MG63 (cell line): ENCODE measurements around the gene AUH. TPM values are rescaled to one million over a fixed set of nuclear protein-coding genes. Genes with fewer than 3 reads are reported as not detected.
A peak's percentile ranks its signal among the peaks of the same experiment; 100 is the strongest.

Experiments used
- DNase-seq: peaks from one replicate; pipeline ENCODE4 v3.0.0-alpha.2; 2020
- H3K27me3 ChIP-seq: fragments of 250-450 bp; sonication (Bioruptor Pico); 2 replicates; pipeline ENCODE4 v1.5.1; 2020; ENCODE audit warnings: mild to moderate bottlenecking, moderate library complexity
- H3K36me3 ChIP-seq: fragments of 250-450 bp; sonication (Bioruptor Pico); 2 replicates; pipeline ENCODE4 v1.5.1; 2020; ENCODE audit warnings: mild to moderate bottlenecking, moderate library complexity
- H3K4me3 ChIP-seq: fragments of 250-450 bp; sonication (Bioruptor Pico); 2 replicates; pipeline ENCODE4 v1.5.1; 2020; ENCODE audit warnings: mild to moderate bottlenecking, moderate library complexity
- H3K9me3 ChIP-seq: fragments of 250-450 bp; sonication (Bioruptor Pico); 2 replicates; pipeline ENCODE4 v1.5.1; 2020; ENCODE audit warnings: mild to moderate bottlenecking, moderate library complexity
- total RNA-seq: library from RNA; depleted of rRNA; stranded (reverse); fragments of >200 nt; shearing (Covaris generic); gene quantifications from 2 replicates; pipeline ENCODE4 v1.2.3, GENCODE V29; 2014; ENCODE audit warnings: low replicate concordance

The AUH gene
- total RNA-seq, 1 experiment from 2014 or later, result 6.7 TPM

DNA sequence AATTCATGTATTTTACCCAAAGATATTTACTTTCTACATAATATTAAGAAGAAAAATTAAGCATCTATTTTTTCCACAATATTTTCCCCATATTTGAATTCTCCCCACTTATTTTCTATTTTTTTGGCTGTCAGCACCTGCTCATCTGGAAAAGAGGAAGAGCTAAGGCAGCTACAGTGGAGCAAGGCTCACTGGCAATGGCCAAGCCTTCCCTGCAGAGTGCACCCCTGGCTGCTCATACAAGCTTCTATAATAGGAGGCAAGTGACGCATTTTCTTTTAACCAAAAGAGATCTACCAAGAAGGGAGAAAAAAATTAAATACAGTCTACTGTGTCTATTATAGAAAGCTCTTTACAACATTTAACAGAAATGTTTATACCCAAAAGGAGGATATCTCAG lies 72.5 kb downstream of the AUH start:
- DNase-seq, result no peak
- H3K36me3 ChIP-seq, result peaks cover 2% of the 10 kb centered on the region
- no peak overlapping the region for H3K4me3 ChIP-seq
- no peaks in the 10 kb centered on the region for H3K27me3 ChIP-seq
- no peaks in the 10 kb centered on the region; the same call in 1 of the 2 replicates for H3K9me3 ChIP-seq

DNA sequence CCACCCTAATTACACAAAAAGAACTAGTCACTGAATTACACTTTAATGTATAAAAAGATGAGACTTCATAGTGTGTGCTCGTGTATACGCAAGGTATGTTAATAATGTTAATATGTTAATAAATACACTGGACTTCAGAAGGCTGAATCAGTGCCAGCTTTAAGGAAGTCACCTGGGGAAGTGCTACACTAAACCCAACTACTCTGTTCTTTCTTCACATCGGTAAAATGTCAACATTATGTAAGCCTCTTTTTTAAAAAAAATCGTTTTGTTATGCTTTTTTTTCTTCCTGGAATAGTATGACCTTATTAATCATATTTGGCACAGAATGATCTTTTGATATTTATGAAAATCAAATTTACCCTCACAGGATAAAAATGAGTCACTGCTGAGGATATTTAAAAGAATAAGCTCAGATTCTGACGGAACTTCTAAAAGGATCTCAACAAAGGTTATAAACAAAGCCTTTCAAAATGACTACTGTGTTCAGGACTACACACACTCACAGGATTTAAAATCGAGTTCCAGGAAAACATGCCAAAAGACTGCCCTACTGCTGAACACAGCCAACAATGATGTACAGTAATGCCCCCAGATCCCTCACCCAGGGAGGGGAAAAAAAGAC lies 75.9 kb downstream of the AUH start:
- H3K27me3 ChIP-seq, result no peaks in the 10 kb centered on the region
- no peak overlapping the region for H3K4me3 ChIP-seq
- no peaks in the 10 kb centered on the region for H3K36me3 ChIP-seq
- no peaks in the 10 kb centered on the region; the same call in 1 of the 2 replicates for H3K9me3 ChIP-seq
- DNase-seq, result peak; percentile 45

DNA sequence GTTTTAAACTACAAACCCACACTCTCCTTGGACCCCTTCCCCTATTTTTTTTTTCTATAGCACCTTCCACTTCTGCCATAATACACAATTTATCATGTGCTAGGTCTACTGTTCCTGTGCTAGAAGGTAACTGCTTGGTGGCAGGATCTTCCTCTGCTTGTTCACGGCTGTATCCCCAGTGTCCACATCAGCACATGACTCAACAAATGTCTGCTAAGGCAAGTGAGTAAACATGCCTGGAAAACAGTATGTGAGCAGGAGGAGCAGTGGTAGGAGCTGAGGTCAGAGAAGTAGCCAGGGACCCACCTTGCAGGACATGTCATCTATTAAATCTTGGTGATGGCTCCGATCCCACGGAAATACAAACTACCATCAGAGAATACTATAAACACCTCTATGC lies 79.4 kb downstream of the AUH start:
- no peak for DNase-seq
- Histone ChIP-seq H3K9me3 (no peaks in the 10 kb centered on the region; the same call in 1 of the 2 replicates), H3K27me3 (no peaks in the 10 kb centered on the region), H3K36me3 (no peaks in the 10 kb centered on the region), H3K4me3 (no peak overlapping the region)

DNA sequence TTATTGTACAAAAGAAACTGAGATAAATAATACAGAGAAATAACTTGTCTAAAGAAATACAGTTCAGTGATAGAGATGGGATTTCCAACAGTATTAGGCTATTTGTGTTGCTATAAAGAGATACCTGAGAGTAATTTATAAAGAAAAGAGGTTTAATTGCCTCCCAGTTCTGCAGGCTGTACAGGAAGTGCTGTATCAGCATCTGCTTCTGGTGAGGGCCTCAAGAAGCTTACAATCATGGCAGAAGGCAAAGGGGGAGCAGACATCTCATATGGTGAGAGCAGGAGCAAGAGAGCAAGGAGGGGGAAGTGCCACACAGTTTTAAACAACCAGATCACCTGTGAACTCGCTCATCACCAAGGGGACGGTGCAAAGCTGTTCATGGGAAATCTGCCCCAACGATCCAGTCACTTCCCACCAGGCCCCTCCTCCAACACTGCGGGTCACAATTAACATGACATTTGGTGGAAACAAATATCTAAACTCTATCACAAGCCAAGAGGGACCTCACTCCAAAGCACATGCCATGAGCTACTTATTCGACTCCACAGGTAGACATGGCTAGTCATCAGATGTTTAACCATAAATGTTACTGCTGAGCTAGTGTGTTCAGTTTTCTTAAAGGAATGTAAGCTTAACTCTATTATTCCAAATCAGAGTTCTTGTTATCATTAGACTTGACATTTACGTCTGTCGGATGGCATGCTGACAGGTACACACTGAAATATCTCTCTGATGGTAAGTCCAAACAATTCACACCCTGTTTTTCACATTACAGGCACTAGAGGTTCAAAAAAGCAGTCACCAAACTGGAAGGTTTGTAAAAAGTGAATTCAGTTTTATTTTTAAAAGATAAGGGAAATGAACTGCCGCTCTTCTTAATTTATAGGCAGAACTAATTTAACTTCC lies 82.2 kb downstream of the AUH start:
- no peaks in the 10 kb centered on the region for H3K27me3 ChIP-seq
- no peaks in the 10 kb centered on the region for H3K36me3 ChIP-seq
- H3K4me3 ChIP-seq, result no peak overlapping the region
- H3K9me3 ChIP-seq, result no peaks in the 10 kb centered on the region; the same call in 1 of the 2 replicates
- no peak for DNase-seq

DNA sequence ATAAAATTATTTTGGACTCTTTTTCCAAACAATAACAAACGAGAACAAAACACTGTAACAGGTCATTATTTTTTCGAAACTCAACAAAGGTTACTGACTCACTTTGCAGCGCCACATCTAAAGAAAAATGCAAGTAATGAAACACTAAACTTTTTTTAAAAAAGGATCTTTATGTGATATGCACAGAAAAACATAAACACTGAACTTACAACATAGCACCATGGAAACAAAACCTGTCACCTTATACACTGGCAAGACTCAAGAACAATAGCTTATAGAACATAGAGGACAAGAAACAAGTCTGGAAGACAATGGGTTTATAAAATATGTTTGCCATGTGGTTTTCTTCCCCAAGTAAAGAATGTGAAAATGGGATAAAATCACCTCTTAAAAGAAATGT lies 85.2 kb downstream of the AUH start:
- no peaks in the 10 kb centered on the region for H3K27me3 ChIP-seq
- H3K4me3 ChIP-seq, result no peak overlapping the region
- no peak for DNase-seq
- H3K36me3 ChIP-seq, result no peaks in the 10 kb centered on the region
- H3K9me3 ChIP-seq, result no peaks in the 10 kb centered on the region

DNA sequence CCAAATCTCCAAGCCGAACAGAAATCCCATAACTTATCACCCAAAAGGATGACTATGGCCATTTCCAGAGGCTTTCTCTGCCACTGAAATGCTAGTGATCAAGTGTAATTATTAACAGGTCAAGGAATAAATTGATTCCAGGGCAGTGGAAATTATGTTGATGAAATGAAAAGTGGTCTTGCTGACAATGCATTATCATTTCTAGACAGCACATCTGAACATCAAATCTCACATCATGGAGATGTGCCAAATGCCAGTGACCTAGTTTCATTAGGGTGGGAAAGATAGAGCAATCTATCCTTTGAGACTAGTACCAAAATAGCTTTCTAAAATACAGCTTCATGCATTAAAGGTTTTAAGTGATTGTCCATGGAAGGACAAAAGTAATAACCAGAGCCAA lies 86.1 kb downstream of the AUH start:
- Histone ChIP-seq H3K9me3 (no peaks in the 10 kb centered on the region), H3K4me3 (no peak overlapping the region), H3K27me3 (no peaks in the 10 kb centered on the region), H3K36me3 (no peaks in the 10 kb centered on the region)
- DNase-seq, result no peak

DNA sequence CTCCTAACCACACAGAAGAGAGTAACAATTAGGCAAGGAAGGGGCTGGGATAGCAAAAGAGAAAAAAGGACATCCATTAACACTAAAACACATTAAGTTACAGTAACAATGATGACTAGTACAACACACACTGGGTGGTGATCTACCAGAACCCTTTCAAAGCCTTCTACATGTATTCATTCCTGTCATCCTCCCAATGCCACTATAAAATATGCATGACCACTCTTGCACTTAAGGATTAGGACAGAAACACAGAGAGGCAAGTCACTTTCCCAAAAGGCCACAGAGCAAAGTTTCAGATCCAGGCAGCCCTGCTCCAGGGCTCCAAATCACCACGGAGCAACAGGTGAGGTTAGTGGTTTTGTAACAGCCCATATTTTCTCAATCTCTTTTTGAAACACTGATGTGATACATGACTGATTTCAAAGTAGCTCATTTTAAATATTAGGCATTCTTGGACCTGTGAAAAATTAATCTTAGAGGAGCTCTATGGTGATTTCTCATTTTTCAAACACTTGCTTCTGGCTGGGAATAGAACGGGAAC lies 86.7 kb downstream of the AUH start:
- no peaks in the 10 kb centered on the region for H3K9me3 ChIP-seq
- H3K4me3 ChIP-seq, result no peak overlapping the region
- no peaks in the 10 kb centered on the region for H3K36me3 ChIP-seq
- no peak for DNase-seq
- no peaks in the 10 kb centered on the region for H3K27me3 ChIP-seq

DNA sequence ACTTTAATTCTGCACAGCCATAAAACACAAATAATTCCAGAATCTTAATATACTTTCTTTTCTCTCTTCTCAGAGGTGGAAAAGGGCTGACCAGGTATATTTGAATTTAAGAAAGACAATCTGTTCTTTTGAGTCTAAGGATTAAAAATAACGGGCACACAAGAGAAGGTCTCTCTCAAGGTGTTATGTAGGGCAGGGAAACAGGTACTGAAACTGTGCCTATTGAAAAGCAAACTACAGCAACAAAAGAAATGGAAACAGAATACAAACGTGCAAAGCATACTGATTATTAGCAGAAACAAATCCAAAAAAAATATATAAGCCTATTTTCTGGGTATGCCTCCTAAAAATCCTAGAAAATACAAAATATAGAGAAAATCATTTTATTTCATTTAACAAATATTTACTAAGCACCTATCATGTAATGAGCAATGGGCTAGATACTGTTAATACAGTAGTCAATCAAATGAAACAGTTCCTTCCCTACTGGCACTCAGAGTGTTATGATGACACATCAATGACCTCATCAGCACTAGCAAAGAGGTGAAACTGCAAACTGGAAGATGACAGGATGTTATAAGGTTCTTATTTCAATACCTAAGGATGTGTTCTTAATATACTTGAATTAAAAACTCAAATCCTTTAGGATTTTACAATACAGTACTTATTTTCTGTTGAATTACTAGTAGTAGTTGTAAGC lies 87.7 kb downstream of the AUH start:
- Histone ChIP-seq H3K36me3 (no peaks in the 10 kb centered on the region), H3K27me3 (no peaks in the 10 kb centered on the region), H3K9me3 (no peaks in the 10 kb centered on the region), H3K4me3 (no peak overlapping the region)
- peak; percentile 7 for DNase-seq

DNA sequence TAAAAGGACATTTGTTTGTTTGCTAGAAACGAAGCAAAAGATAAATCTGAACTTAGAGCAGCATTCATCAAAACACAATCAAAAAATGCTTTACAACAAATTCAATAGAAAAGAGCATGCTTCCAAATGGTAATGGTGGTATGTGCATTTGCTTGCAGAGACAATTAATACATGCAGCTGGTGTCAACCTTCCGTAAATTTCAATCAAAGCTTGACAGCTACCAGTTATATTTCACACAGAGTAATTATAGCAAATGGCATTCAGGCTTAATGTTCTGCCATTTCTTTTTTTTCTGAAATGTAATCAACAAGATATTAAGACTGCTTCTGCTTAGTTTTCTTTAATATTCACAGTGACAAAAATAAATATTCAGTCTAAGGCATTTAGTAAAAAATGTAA lies 90.6 kb downstream of the AUH start:
- no peak for DNase-seq
- Histone ChIP-seq H3K27me3 (no peaks in the 10 kb centered on the region), H3K36me3 (no peaks in the 10 kb centered on the region), H3K4me3 (no peak overlapping the region), H3K9me3 (no peaks in the 10 kb centered on the region)

DNA sequence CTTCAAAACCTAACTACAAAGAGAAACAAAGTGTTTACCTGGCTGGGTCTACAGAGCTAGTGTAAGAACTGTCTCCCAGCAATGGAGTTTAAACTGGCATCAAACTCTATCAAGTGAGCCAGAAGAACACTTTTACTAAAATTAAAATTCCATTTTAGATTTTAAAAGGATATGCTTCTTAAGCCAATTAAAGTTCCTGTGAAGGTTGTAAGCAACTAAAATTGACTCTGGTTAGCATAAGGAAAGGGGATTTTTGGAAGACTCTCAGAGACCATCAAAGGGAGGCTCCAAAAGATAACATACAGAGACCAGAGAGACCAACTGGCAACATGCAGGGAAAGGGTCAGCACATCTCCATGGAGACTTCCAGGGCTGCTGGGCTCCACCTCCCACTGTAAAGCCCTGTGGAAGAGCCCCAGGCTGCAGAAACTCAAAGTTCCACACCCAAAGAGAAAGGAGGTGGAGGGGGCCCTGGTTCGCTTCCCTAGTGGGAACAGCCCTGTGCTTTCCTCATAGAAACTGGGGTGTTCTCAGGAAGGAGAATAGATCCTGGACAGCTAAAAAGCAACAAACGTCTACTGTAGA lies 91.7 kb downstream of the AUH start:
- DNase-seq, result no peak
- H3K27me3 ChIP-seq, result no peaks in the 10 kb centered on the region
- no peak overlapping the region for H3K4me3 ChIP-seq
- H3K9me3 ChIP-seq, result no peaks in the 10 kb centered on the region
- no peaks in the 10 kb centered on the region for H3K36me3 ChIP-seq

DNA sequence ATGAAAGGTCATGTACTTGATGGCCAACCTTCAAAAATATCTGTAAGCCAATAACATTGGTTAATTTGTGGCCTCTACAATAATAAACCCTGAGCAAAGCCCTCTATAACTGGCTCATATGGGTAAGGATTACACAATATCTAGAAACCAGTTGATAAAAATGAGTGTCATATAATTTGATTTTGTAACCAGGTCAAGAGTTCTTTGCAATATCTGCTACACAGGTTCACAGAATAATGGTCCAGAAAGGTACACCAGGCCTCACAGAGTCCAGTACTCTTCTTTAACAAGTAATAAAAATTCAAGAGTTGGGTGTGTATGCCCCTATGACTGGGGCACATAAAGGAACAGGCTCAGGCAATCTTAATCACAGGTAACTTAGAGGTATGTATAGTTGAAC lies 95.3 kb downstream of the AUH start:
- Histone ChIP-seq H3K36me3 (no peaks in the 10 kb centered on the region), H3K27me3 (no peaks in the 10 kb centered on the region), H3K4me3 (no peak overlapping the region), H3K9me3 (no peaks in the 10 kb centered on the region)
- DNase-seq, result no peak

DNA sequence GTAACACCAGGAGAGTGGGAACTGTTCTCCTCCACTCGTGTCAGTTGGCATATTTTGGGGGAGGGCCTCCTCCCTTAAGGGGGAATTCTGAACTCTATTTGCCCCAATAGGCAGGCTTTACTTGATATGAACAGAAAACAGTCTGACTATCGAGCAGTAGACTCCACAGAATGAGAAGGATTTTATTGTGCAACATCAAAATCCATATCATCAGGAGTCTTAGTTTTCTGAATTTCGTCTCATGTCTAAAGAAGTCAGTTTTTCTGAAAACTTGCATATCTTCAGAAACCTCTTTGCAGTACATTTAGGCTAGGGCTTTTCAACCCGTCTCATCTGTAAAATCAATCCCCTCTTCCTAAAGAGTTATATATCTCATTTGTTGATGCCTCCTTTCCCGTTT lies 96.2 kb downstream of the AUH start:
- DNase-seq, result no peak
- H3K36me3 ChIP-seq, result no peaks in the 10 kb centered on the region
- H3K9me3 ChIP-seq, result no peaks in the 10 kb centered on the region
- H3K4me3 ChIP-seq, result no peak overlapping the region
- H3K27me3 ChIP-seq, result no peaks in the 10 kb centered on the region

DNA sequence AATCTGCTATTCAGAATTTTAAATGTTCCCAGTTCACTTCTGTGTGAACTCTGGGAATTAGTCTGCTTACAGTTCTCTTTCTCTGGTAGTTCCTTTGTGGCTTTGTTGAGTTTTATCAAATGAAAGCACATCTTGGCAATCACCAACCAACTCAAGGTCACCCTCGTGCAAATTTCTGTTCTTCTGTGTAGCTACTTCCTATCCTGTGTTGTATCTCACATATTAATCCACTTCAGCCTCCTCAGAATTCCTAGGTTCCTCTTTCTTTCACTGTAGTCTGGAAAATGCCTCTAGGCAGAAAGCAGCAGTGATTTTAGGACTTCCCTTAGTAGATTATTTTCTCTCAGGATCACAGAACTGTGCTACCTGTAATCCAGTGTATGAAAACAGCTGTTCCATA lies 100.3 kb downstream of the AUH start:
- no peaks in the 10 kb centered on the region for H3K9me3 ChIP-seq
- H3K36me3 ChIP-seq, result no peaks in the 10 kb centered on the region
- DNase-seq, result no peak
- H3K4me3 ChIP-seq, result no peak overlapping the region
- no peaks in the 10 kb centered on the region for H3K27me3 ChIP-seq

DNA sequence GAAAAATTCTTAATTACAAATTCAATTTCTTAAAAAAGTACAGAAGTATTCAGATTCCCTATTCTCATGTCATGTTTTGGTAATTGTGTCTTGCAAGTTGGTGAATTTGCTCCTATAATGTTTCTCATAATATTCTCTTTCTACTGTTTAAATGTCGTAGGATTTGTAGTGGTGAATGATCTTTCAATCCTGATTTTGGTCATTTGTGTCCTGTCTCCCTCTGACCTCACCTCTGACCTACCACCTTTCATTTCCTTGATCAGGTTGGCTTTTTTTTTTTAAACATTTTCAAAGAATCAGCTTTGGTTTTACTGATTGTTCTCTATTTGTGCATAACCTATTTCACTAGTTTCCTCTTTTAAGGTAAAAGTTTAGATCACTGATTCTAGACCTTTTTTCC lies 102.6 kb downstream of the AUH start:
- Histone ChIP-seq H3K9me3 (no peaks in the 10 kb centered on the region), H3K36me3 (no peaks in the 10 kb centered on the region), H3K27me3 (no peaks in the 10 kb centered on the region), H3K4me3 (no peak overlapping the region)
- DNase-seq, result no peak

DNA sequence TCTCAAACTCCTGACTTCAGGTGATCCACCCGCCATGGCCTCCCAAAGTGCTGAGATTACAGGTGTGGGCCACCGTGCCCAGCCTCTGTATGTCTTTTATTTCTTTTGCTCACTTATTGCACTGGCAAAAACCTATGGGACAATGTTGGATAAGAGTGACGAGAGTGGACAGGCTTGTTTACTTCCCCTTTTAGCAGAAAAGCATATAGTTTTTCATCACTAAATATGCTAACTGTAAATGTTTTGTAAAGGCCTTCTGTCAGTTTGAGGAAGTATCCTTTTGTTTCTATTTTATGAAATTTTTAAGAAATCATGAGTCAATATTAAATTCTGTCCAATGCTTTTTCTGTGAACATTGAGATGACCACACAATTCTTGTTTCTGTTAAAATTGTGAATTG lies 103.3 kb downstream of the AUH start:
- Histone ChIP-seq H3K36me3 (no peaks in the 10 kb centered on the region), H3K27me3 (no peaks in the 10 kb centered on the region), H3K4me3 (no peak overlapping the region), H3K9me3 (no peaks in the 10 kb centered on the region)
- DNase-seq, result no peak

DNA sequence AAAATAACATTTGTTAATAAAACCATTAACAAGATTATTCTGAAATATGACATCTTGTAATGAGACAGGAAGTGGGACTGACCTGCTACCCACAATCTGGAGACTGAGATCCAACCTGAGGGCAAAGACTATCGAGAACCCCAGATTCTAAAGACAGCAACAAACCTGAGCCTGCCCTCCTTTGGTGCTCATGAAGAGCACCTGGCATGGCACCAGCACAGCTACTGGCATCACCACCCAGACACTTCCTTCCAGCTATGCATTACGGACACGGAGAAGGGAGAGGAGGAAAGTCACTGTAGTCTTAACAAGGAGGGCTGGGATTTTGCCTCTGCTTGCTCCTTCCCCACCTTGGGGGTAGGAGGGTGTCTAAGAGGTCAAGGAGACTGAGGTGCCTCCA lies 105.5 kb downstream of the AUH start:
- no peak for DNase-seq
- no peaks in the 10 kb centered on the region for H3K9me3 ChIP-seq
- no peaks in the 10 kb centered on the region for H3K36me3 ChIP-seq
- H3K27me3 ChIP-seq, result no peaks in the 10 kb centered on the region
- no peak overlapping the region for H3K4me3 ChIP-seq

DNA sequence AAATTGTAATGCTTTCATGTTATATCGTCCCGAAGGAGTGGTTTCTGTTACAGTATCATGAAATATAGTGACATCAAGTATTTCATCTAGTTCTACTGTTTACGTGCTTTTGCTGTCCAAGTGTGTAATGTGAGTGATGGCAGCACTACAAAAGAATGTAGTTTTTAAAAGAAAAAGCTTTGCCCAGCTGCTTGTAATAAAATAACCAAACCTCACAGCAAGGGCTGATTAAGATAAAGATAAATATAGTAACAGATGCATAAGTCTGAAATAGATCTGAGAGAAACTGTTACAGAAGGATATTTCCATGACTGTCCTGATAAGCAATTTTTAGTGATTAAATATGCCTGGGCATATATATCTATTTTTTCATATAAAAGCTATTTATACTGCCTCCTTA lies 106.4 kb downstream of the AUH start:
- Histone ChIP-seq H3K27me3 (no peaks in the 10 kb centered on the region), H3K36me3 (no peaks in the 10 kb centered on the region), H3K4me3 (no peak overlapping the region), H3K9me3 (no peaks in the 10 kb centered on the region)
- no peak for DNase-seq
